Measurements from ENCODE around the gene MXI1.
"Not testable (repeated sequence)": the region's sequence is repeated elsewhere in the genome, so short reads cannot be mapped to it uniquely, and the experiment has no call there.

MXI1 gene

GRCh38 chr10:110324805-110325280 is 117.4 kb downstream of the MXI1 start:
- DNase-seq = no peak

DNA sequence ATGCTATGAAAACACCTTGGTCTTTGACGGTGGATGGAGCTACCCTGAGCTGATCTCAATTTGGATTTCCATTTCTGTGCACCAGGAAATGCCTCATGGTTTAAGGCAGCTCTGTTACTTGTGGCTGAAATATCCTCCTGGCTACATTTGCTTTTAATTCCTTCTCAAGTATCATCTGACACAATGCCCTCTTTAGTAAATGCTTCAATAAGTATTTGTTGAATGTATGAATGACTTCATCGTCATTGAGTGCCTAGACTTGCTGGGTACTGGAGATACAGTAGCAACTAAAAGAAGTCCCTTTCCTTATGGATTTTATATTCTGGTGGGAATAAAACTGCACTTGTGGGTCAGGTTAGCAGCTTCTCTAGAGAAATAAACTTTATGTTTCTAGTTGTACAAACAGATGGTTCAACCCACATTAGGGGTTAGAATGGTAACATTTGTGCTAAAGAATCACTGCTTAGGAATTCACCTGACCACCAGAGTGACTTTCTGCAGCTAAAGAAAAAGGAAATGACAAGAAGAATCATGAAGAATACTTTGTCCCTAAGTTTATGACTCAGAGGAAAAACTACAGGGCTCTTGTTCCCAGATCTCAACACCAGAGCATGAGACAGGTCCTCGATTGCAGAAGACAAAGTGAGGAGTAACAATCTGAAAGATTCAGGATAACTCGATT is 119.1 kb downstream of the MXI1 start:
- DNase-seq = no peak

GRCh38 chr10:110327262-110327914 is 120.0 kb downstream of the MXI1 start:
- DNase-seq = no peak

GRCh38 chr10:110330675-110331074 is 123.3 kb downstream of the MXI1 start:
- no peak for DNase-seq

- DNase-seq = not testable (repeated sequence)
These were observed 123.9 kb downstream of the MXI1 start for GRCh38 chr10:110331226-110331795.

DNA sequence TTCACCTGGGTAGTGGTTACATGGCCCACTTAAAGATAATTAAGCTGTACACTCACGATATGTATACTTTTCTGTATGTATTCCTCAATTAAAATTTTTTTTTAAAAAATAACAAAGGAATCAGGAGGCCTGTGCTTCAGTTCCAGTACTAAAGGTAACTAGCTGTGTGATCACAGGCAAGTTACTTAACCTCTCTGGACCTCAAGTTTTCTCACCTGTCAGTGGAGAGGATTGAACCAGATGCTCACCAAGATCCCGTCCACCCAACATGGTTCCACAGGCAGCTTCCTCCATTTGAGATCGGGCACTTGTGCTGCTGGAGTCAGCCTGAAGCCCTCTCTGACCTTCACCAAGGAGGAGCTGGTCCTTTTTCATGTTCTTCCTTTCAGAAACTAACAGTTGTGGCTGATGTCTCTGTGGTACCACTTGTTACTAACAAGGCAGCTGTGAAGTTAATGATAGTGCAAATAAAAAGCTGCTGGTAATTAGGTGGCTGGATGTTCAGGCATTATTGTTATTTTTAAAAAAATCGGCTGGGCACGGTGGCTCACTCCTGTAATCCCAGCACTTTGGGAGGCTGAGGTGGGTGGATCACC is 126.8 kb downstream of the MXI1 start:
- DNase-seq = no peak

DNA sequence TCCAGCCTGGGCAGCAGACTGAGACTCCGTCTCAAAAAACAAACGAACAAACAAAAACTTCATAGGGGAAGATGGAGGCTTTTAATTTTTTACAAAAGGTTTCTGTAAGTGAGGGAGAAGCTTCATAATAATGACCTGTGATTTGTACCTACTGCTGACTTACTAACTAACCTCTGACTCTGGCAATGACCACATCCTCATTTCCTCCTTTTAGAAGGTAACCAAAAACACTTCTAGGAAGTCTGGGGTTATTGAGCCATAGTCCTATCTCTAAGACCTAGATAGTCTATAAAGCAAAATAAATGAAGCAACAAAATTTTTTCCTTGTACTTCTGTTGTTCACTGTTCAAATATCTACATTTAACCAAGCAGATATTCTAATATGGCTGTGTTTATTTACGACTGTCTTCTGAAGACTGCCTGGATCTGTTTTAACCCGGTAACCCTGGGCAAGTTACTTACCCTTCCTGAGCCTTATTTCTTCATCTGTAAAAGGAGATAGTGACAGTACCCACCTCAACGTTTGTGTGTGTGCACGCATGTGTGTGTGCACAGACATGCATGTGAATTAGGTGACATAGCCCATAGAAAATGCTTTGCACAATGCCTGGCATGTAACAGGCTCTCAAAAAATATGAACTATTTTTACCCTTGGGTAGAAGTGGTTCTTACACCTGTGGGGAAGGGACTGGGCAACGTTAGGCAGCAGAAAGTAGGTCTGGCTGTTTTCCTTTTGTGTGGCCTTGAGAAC is 128.1 kb downstream of the MXI1 start:
- DNase-seq = no peak

- DNase-seq = no peak
These were observed 128.8 kb downstream of the MXI1 start for GRCh38 chr10:110336111-110336721.

Data from activated CD4-positive, alpha-beta T cell treated with anti-CD3 and anti-CD28 coated beads for 1 hour (primary cell).